DND-41 (cell line): ENCODE results near the gene CLK1.

Experiments used
- ATAC-seq: fragments of 200-7000 bp; cut with Tn5 transposase; 3 replicates; pipeline ENCODE4 v1.9.1; 2021; ENCODE audit warnings: low read depth; ENCODE audit not compliant: insufficient read depth
- DNase-seq: peaks from one replicate; pipeline ENCODE4 v3.0.0-alpha.2; 2020
- H2AFZ ChIP-seq: 2 replicates; pipeline ENCODE4 v1.6.0; 2012; ENCODE audit warnings: low read depth, low read length
- H3K27ac ChIP-seq: 2 replicates; pipeline ENCODE4 v1.5.1; 2012; ENCODE audit warnings: low read length, inconsistent platforms
- H3K27me3 ChIP-seq: fragments of 200-600 bp; sonication (generic); 2 replicates; pipeline ENCODE4 v1.6.0; 2012; ENCODE audit warnings: low read length, mild to moderate bottlenecking, inconsistent platforms; ENCODE audit not compliant: insufficient read depth, poor library complexity
- H3K36me3 ChIP-seq: 2 replicates; pipeline ENCODE4 v1.5.1; 2012; ENCODE audit warnings: low read length, inconsistent platforms; ENCODE audit not compliant: insufficient read depth
- H3K4me1 ChIP-seq: 2 replicates; pipeline ENCODE4 v1.5.1; 2012; ENCODE audit warnings: mild to moderate bottlenecking, low read length; ENCODE audit not compliant: insufficient read depth
- H3K4me2 ChIP-seq: 2 replicates; pipeline ENCODE4 v1.6.0; 2012; ENCODE audit warnings: mild to moderate bottlenecking, moderate library complexity, low read length, inconsistent platforms; ENCODE audit not compliant: insufficient read depth
- H3K4me3 ChIP-seq, 2 experiments: fragments of 200-600 bp in 1 of 2; shearing (Covaris generic) in 1 of 2; 2 replicates each; pipeline ENCODE4 v1.5.1; 2012 to 2016; ENCODE audit warnings: inconsistent platforms in 2 of 2, low read length in 2 of 2, mild to moderate bottlenecking in 2 of 2, low read depth in 1 of 2, moderate library complexity in 1 of 2
- H3K79me2 ChIP-seq: 2 replicates; pipeline ENCODE4 v1.6.0; 2012; ENCODE audit warnings: low read length, inconsistent platforms; ENCODE audit not compliant: insufficient read depth
- H3K9ac ChIP-seq: 2 replicates; pipeline ENCODE4 v1.6.0; 2012; ENCODE audit warnings: low read depth, mild to moderate bottlenecking, inconsistent platforms, low read length, moderate library complexity
- H3K9me3 ChIP-seq: 2 replicates; pipeline ENCODE4 v1.5.1; 2012; ENCODE audit warnings: low read length, moderate library complexity, mild to moderate bottlenecking, inconsistent platforms; ENCODE audit not compliant: insufficient read depth, severe bottlenecking
- H4K20me1 ChIP-seq: 2 replicates; pipeline ENCODE4 v1.6.0; 2012; ENCODE audit warnings: low read length; ENCODE audit not compliant: insufficient read depth
- EZH2 ChIP-seq: IDR thresholded peaks from 3 replicates; pipeline ENCODE4 v1.6.1; 2012; ENCODE audit warnings: borderline replicate concordance, low read depth, mild to moderate bottlenecking, moderate library complexity, low read length, inconsistent platforms; ENCODE audit not compliant: severe bottlenecking
- TF ChIP-seq, protein P1 (sequence below): IDR thresholded peaks from 2 replicates; pipeline ENCODE4 v1.5.1; 2012; ENCODE audit warnings: borderline replicate concordance, low read length, moderate library complexity, mild to moderate bottlenecking; ENCODE audit not compliant: poor library complexity, severe bottlenecking; ENCODE audit errors: extremely low read depth

CLK1 gene

DNA sequence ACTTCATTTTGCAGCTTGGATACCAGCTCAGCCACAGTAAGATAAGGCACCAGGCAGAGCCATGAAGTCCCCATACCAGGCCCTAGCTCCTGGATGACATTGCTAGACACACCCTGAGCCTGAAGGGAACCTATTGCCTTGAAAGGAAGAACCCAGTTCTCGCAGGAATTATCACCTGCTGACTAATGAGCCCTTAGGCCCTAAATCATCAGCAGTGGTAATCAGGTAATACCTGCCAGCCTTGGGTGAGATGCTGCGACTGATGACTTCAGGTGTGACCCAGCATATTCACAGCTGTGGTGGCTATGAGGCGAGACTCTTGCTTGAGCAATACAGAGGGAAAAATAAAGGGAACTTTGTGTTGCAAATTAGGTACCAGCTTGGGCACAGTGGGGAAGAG is 24.9 kb downstream of the CLK1 start:
- peaks cover 11% of the 10 kb centered on the region for H3K9me3 ChIP-seq
- no peak overlapping the region for H3K9ac ChIP-seq
- no peak overlapping the region for H3K4me2 ChIP-seq
- H3K4me1 ChIP-seq, result no peaks in the 10 kb centered on the region
- no peak overlapping the region for H3K4me3 ChIP-seq
- ATAC-seq (no peak), DNase-seq (no peak)
- H2AFZ ChIP-seq, result no peak overlapping the region
- no peak overlapping the region for H3K27ac ChIP-seq
- no peaks in the 10 kb centered on the region for H3K79me2 ChIP-seq
- TF ChIP-seq EZH2, result no peak
- TF ChIP-seq, protein P1, sequence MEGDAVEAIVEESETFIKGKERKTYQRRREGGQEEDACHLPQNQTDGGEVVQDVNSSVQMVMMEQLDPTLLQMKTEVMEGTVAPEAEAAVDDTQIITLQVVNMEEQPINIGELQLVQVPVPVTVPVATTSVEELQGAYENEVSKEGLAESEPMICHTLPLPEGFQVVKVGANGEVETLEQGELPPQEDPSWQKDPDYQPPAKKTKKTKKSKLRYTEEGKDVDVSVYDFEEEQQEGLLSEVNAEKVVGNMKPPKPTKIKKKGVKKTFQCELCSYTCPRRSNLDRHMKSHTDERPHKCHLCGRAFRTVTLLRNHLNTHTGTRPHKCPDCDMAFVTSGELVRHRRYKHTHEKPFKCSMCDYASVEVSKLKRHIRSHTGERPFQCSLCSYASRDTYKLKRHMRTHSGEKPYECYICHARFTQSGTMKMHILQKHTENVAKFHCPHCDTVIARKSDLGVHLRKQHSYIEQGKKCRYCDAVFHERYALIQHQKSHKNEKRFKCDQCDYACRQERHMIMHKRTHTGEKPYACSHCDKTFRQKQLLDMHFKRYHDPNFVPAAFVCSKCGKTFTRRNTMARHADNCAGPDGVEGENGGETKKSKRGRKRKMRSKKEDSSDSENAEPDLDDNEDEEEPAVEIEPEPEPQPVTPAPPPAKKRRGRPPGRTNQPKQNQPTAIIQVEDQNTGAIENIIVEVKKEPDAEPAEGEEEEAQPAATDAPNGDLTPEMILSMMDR, result no peak
- H4K20me1 ChIP-seq, result no peaks in the 10 kb centered on the region
- no peaks in the 10 kb centered on the region for H3K36me3 ChIP-seq
- H3K27me3 ChIP-seq, result no peaks in the 10 kb centered on the region

DNA sequence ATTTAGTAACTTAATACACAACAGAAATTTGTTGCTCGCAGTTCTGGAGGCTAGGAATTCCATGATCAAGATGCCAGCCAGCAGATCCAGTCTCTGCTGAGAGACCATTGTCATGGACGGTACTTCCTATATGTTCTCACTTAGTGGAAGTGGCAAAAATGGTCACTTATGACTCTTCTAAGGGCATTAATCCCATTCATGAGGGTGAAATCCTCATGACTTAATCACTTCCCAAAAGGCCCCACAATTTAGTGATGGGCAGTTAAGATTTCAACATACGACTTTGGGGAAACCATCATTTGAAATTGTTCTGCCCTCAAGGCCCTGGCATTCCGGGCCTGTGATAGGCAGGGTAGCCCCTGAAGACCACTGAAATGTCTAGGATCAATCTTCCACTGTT is 29.8 kb downstream of the CLK1 start:
- H3K9ac ChIP-seq, result no peak overlapping the region
- no peak overlapping the region for H3K4me2 ChIP-seq
- no peak for DNase-seq
- no peak overlapping the region for H3K27ac ChIP-seq
- peaks cover 11% of the 10 kb centered on the region for H3K9me3 ChIP-seq
- H3K27me3 ChIP-seq, result no peaks in the 10 kb centered on the region
- H3K36me3 ChIP-seq, result no peaks in the 10 kb centered on the region
- TF ChIP-seq, protein P1, result no peak
- TF ChIP-seq EZH2, result no peak
- no peak overlapping the region for H2AFZ ChIP-seq
- H3K4me1 ChIP-seq, result no peaks in the 10 kb centered on the region
- no peak for ATAC-seq
- H3K79me2 ChIP-seq, result no peaks in the 10 kb centered on the region
- no peaks in the 10 kb centered on the region for H4K20me1 ChIP-seq
- H3K4me3 ChIP-seq, result no peak overlapping the region

DNA sequence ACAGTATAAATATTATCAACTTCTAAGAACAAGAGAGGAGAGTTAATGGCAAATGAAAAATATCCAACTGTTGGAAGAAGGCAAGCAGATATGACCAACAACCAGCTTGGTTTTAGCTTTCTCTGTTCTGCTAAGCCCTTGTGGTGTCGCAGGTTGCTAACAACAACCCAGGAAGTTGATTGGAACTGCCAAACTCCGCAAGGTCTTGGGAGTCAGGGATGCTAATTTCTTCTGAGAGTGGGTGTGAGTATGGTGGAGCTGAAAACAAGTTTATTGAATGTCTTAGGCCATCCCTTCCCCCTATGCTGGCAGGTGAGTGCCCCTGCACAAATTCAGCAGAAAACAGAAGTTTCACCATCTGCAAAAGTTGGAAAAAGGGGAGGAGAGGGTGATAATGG is 35.2 kb downstream of the CLK1 start:
- no peaks in the 10 kb centered on the region for H3K9me3 ChIP-seq
- H3K4me1 ChIP-seq, result no peaks in the 10 kb centered on the region
- DNase-seq (no peak), ATAC-seq (no peak)
- H3K9ac ChIP-seq, result no peak overlapping the region
- no peak overlapping the region for H3K27ac ChIP-seq
- no peak overlapping the region for H3K4me2 ChIP-seq
- no peaks in the 10 kb centered on the region for H3K79me2 ChIP-seq
- TF ChIP-seq, protein P1, result no peak
- TF ChIP-seq EZH2, result no peak
- H3K36me3 ChIP-seq, result no peaks in the 10 kb centered on the region; the same call in 1 of the 2 replicates
- no peak overlapping the region for H3K4me3 ChIP-seq
- H2AFZ ChIP-seq, result no peak overlapping the region
- H4K20me1 ChIP-seq, result no peaks in the 10 kb centered on the region
- no peaks in the 10 kb centered on the region for H3K27me3 ChIP-seq
